A673 (cell line): ENCODE data around the gene MSRB2.

Experiments
- EZH2 ChIP-seq: fragments of 200-600 bp; sonication (generic); IDR thresholded peaks from 2 replicates; pipeline ENCODE4 v1.6.1; 2017; ENCODE audit warnings: borderline replicate concordance, low read depth, mild to moderate bottlenecking, mixed read lengths, antibody characterized with exemption, low read length; ENCODE audit not compliant: poor library complexity, severe bottlenecking
- TF ChIP-seq, protein P1 (sequence below): fragments of 300-800, 200-600 bp; sonication (generic); conservative IDR thresholded peaks from 2 replicates; pipeline ENCODE4 v1.5.1; 2017; ENCODE audit warnings: low read depth, mild to moderate bottlenecking, antibody characterized with exemption, low read length, moderate library complexity, mixed read lengths

DNA sequence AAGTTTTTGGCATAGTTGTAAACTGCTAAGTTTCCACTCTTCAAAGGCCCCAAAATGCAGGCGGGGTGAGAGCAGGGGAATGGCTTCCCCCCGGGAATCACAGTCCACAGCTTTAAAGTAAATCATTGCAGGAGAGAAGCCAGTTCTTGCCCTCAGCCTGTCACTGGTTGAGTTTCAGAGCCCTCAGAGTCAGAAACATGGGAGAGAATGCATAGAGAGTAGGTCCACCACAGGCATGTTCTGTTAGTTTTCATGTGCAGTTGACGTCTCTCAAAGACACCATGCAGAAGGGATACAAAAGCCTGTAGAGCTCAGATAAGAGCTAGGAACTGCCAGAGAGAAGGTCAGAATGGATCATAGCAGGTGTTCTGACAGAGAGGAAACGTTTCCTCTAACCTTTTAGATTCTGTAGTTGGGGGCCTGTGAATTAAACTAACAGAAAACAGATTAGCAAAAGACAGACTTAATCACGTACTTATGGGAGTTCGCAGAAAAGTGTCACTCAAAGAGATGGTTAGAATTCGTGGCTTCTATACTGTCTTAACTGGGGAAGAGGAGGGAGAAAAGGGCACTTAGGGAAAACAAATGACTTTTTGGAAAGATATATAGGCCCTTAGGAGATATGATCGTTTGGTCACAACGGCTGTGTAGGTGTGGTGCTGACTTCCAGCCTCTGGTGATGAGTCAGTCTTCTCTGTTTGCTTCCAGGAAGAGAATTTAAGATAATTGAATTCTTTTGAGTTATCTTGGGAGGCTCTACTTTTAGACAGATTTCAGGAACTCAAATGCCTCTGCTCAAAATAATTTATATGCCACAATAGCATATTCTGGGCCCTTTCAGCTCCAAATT is 48.0 kb upstream of the MSRB2 start:
- TF ChIP-seq, protein P1, sequence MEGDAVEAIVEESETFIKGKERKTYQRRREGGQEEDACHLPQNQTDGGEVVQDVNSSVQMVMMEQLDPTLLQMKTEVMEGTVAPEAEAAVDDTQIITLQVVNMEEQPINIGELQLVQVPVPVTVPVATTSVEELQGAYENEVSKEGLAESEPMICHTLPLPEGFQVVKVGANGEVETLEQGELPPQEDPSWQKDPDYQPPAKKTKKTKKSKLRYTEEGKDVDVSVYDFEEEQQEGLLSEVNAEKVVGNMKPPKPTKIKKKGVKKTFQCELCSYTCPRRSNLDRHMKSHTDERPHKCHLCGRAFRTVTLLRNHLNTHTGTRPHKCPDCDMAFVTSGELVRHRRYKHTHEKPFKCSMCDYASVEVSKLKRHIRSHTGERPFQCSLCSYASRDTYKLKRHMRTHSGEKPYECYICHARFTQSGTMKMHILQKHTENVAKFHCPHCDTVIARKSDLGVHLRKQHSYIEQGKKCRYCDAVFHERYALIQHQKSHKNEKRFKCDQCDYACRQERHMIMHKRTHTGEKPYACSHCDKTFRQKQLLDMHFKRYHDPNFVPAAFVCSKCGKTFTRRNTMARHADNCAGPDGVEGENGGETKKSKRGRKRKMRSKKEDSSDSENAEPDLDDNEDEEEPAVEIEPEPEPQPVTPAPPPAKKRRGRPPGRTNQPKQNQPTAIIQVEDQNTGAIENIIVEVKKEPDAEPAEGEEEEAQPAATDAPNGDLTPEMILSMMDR = no peak
- no peak for TF ChIP-seq EZH2
